Stimulated activated CD8-positive, alpha-beta memory T cell treated with anti-CD3 and anti-CD28 coated beads, Interleukin-7, amount 100 ng/mL, for 24 hours (primary cell): Measurements from ENCODE around the gene ANAPC2.
A peak's percentile ranks its signal among the peaks of the same experiment; 100 is the strongest.

Source experiments
- DNase-seq: peaks from one replicate; pipeline ENCODE4 v3.0.0-alpha.2; 2020; ENCODE audit warnings: low read depth

Gene ANAPC2

DNA sequence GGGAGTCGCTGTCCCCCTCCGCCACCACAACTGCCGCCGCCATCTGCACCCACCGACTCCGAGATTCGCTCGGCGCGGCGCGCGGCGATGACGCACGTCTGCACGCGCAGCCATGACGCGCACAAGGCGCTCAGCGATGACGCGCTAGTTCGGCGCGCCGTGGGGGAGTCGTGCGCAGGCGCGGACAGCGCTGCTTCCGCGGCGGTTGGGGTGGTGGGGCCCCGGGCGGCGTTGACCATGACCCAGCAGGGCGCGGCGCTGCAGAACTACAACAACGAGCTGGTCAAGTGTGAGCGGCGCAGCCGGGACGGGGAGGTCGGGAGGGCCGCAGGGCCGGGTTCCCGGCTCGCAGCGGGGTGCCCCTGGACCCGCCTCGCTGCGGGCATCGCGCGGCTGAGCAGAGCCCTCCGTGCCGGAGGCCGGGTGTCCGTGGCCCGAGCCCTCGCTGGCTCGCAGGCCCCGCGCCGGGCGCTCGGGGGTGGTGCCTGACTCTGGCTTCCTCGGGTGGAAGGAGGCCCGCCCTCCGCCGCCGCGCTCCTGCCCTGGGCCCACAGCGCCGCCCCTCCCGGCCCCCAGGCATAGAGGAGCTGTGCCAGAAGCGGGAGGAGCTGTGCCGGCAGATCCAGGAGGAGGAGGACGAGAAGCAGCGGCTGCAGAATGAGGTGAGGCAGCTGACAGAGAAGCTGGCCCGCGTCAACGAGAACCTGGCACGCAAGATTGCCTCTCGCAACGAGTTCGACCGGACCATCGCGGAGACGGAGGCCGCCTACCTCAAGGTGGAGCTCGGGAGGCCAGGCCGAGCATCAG is at the start of gene ANAPC2, which contains the start of gene SSNA1:
ANAPC2 (minus strand) TSS at position 71 of the 807 bp plus-strand sequence; CDS start at position 43, 28 bp downstream.
SSNA1 (plus strand) TSS at position 187 of the 807 bp plus-strand sequence; CDS start at position 238, 51 bp downstream.
- DNase-seq, result peak; percentile 88

DNA sequence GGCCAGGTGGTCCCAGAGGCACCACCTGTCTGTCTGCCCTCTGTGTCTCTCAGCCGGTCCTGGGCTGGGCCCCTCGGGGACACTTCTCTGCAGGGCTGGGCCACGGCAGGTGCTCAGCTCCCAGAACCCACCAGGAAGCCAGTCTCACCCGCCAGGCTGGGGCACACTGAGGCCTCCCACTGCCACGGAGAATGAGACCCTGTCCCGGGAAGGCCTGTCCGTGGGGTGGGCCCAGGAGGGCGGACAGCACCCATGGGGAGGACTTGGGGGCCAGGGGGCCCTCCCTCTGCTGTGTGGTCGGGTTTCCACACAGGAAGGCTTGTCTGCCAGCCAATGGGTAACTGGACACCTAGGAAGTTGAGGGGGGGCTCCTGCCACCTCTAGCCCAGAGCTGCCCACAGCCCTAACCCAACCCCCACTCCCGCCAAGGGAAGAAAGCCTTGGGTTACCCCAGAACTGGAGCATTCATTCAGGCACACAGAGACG is 48.6 kb upstream of the ANAPC2 start:
- DNase-seq, result no peak

DNA sequence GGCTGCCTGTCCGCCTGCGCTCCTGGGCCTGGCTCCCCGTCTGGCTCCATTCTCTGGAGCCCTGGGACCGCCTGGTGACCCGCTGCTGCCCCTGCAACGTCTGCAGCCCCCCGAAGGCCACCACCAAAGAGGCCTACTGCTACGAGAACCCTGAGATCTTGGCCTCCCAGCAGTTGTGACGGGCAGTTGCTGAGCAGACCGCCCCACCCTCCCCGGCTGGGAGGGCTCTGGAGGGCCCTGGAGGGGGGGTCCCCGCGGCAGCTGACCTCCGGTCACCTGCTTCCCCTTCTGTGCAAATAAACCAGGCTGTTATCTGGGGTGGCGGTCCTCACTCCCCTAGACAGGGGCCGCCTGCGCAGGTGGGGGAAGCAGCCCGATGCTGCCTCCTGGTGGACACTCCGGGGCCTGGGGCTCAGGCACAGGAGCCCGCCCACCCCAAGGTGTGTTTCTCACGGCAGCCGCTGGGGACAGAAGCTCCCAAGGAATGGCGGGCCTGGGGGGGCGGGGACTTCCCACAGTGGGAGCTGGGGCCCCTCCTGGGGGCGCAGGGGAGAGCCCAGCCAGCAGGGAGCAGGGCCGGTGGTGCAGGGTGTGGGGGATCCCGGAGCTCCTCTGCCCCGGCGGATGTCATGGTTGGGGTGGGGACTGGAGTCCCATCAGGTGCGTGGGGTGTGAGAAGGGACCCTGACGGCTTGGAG is 48.0 kb upstream of the ANAPC2 start:
- DNase-seq, result peak; percentile 80

DNA sequence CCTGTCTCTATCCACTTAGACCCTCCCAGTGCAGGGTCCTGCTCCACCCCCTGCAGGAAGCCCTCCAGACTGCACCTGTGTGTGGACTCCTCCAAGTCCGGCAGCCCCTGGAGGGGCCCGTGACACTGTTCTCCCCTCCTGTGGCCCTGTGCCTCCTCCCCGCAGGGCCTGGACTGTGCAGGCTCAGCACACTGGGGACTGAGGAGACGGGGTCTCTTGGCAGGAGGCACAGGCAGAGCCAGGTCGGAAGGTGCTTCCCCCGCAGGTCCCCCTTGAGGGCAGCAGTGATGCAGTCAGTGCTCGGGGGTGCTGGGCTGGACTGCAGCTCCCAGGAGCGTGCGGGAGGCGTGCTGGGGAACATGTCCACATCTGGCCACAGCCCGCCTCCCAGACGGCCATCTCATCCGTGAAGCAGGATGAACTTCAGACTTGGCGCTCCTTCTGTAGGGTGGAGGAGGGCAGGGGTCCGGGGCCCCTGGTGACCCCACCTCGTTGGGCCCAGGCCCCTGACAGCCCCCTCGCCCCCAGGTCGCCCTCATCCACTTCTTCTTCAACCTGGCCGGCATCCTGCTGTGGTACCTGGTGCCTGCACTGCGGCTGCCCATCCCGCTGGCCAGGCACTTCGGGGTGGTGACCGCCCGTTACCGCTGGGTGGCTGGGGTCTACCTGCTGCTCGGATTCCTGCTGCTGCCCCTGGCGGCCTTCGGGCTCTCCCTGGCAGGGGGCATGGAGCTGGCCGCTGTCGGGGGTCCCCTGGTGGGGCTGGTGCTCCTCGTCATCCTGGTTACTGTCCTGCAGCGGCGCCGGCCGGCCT is 47.3 kb upstream of the ANAPC2 start:
- no peak for DNase-seq

- no peak for DNase-seq
These were observed 46.5 kb upstream of the ANAPC2 start for GRCh38 chr9:137234758-137235423.

DNA sequence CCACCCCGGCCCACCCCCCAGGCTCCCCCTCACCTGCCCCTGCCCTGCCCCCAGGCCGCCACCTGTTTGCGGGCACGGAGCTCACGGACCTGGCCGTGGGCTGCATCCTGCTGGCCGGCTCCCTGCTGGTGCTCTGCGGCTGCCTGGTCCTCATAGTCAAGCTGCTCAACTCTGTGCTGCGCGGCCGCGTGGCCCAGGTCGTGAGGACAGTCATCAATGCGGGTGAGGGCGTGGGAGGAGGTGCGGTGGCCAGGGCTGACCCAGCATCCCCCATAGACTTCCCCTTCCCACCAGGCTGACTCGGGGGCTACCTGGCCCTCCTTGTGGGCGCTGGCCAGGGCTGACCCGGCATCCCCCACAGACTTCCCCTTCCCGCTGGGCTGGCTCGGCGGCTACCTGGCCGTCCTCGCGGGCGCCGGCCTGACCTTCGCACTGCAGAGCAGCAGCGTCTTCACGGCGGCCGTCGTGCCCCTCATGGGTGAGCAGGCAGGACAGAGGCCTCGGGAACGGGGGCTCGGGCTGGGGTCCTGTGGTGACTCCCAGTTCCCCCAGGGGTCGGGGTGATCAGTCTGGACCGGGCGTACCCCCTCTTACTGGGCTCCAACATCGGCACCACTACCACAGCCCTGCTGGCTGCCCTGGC is 45.8 kb upstream of the ANAPC2 start:
- DNase-seq, result no peak

- no peak for DNase-seq
These were observed 45.0 kb upstream of the ANAPC2 start for GRCh38 chr9:137233143-137233980.

GRCh38 chr9:137232510-137232909 is 44.1 kb upstream of the ANAPC2 start:
- no peak for DNase-seq

GRCh38 chr9:137232101-137232500 is 43.7 kb upstream of the ANAPC2 start:
- DNase-seq, result no peak

GRCh38 chr9:137231372-137232039 is 43.1 kb upstream of the ANAPC2 start:
- DNase-seq, result no peak

DNA sequence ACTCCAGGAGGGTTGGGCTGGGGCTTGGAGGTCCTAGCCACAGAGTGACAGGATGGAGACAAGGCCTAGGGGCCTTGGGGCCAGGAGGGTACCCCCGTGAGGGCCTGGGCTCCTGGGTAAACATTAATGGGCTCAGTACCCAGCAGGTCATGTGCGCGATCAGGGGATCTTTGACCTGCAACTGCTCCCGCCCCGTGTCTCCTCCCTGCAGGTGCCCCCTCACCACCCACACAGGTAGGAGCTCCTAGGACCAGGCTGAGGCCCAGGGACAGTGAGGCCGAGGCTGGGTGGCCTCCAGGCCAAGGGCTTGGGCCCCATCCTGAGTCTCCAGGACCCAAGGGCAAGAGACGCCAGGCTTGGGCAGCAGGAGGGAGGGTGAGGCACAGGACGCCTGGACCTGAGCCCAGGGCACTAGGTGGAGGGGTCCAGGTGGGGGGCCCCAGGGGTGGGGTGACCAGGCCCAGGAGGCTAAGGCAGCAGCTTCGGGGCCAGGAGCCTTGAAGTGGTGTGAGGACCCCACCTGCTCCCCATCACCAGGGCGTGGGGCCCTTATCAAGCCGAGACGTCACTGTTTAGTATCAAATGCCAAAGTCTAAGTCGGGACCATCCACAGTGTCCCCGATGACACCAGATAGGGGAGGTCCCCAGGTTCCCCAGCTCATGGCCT is 42.5 kb upstream of the ANAPC2 start, which contains the start of gene SLC34A3:
SLC34A3 (plus strand) TSS at position 197 of the 667 bp plus-strand sequence. CDS start 802 bp downstream, outside the sequence.
- DNase-seq, result no peak

GRCh38 chr9:137229903-137230704 is 41.7 kb upstream of the ANAPC2 start:
- no peak for DNase-seq

- no peak for DNase-seq
These were observed 40.9 kb upstream of the ANAPC2 start for GRCh38 chr9:137228968-137229896.

DNA sequence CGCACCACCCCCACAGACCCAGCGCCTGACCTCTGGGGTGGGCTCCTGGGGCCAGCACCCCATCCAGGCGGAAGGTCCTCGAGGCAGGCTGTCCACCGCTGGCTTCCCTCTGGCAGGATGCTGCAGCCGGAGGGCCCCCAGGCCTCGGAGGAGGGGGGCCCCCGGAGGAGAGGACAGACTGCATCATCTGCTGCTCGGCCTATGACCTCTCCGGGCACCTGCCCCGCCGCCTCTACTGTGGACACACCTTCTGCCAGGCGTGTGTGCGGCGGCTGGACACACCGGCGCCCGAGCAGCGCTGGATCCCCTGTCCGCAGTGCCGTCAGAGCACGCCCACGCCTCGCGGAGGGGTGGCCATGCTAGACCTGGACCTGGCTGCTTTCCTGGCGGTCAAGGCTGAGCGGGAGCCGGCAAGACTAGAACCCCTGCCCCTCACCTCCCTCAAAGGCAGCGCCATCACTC is 40.2 kb upstream of the ANAPC2 start:
- no peak for DNase-seq

- no peak for DNase-seq
These were observed 39.6 kb upstream of the ANAPC2 start for GRCh38 chr9:137227853-137228505.
